ENCODE data around the gene FAM114A1.

Gene FAM114A1

GRCh38 chr4:38867478-38868058 is at the start of gene FAM114A1:
TSS of gene FAM114A1 (plus strand) at chr4:38867806. CDS start at chr4:38878079, 10,273 bp downstream.
- Histone ChIP-seq H3K27ac (ENCODE audit: low read depth, low read length) (peak within 1 kb of the TSS; percentile 87), H3K36me3 (ENCODE audit: insufficient read depth, low read length) (peaks cover 28% of the 10 kb centered on the region), H3K4me3 (ENCODE audit: low read depth, low read length) (peak within 1 kb of the TSS; percentile 94), H3K27me3 (ENCODE audit: insufficient read depth, low read length) (no peaks in the 10 kb centered on the region), H3K4me1 (ENCODE audit: control insufficient read depth, insufficient read depth, low read length, unreplicated experiment) (peaks cover 37% of the 10 kb centered on the region), H3K79me2 (ENCODE audit: control insufficient read depth, insufficient read depth, low read length, unreplicated experiment) (peaks cover 51% of the 10 kb centered on the region), H2AFZ (ENCODE audit: low read length, unreplicated experiment) (peak within 1 kb of the TSS; percentile 92)

GRCh38 chr4:38818441-38818976 is 49.1 kb upstream of the FAM114A1 start:
- Histone ChIP-seq H3K79me2 (ENCODE audit: control insufficient read depth, insufficient read depth, low read length, unreplicated experiment) (no peaks in the 10 kb centered on the region), H3K36me3 (ENCODE audit: insufficient read depth, low read length) (no peaks in the 10 kb centered on the region), H3K4me1 (ENCODE audit: control insufficient read depth, insufficient read depth, low read length, unreplicated experiment) (no peaks in the 10 kb centered on the region), H3K27ac (ENCODE audit: low read depth, low read length) (no peak overlapping the region), H3K4me3 (ENCODE audit: low read depth, low read length) (no peak overlapping the region), H3K27me3 (ENCODE audit: insufficient read depth, low read length) (no peaks in the 10 kb centered on the region), H2AFZ (ENCODE audit: low read length, unreplicated experiment) (no peak overlapping the region)

GRCh38 chr4:38819569-38819968 is 48.0 kb upstream of the FAM114A1 start:
- Histone ChIP-seq H3K27me3 (ENCODE audit: insufficient read depth, low read length) (no peaks in the 10 kb centered on the region), H2AFZ (ENCODE audit: low read length, unreplicated experiment) (no peak overlapping the region), H3K27ac (ENCODE audit: low read depth, low read length) (no peak overlapping the region), H3K4me3 (ENCODE audit: low read depth, low read length) (no peak overlapping the region), H3K4me1 (ENCODE audit: control insufficient read depth, insufficient read depth, low read length, unreplicated experiment) (no peaks in the 10 kb centered on the region), H3K36me3 (ENCODE audit: insufficient read depth, low read length) (no peaks in the 10 kb centered on the region), H3K79me2 (ENCODE audit: control insufficient read depth, insufficient read depth, low read length, unreplicated experiment) (no peaks in the 10 kb centered on the region)

GRCh38 chr4:38820329-38821061 is 47.1 kb upstream of the FAM114A1 start:
- H3K36me3 ChIP-seq (ENCODE audit: insufficient read depth, low read length), result no peaks in the 10 kb centered on the region
- H3K4me3 ChIP-seq (ENCODE audit: low read depth, low read length), result no peak overlapping the region
- H3K4me1 ChIP-seq (ENCODE audit: control insufficient read depth, insufficient read depth, low read length, unreplicated experiment), result no peaks in the 10 kb centered on the region
- no peaks in the 10 kb centered on the region for H3K27me3 ChIP-seq (ENCODE audit: insufficient read depth, low read length)
- no peaks in the 10 kb centered on the region for H3K79me2 ChIP-seq (ENCODE audit: control insufficient read depth, insufficient read depth, low read length, unreplicated experiment)
- no peak overlapping the region for H3K27ac ChIP-seq (ENCODE audit: low read depth, low read length)
- H2AFZ ChIP-seq (ENCODE audit: low read length, unreplicated experiment), result no peak overlapping the region

- Histone ChIP-seq H3K4me1 (ENCODE audit: control insufficient read depth, insufficient read depth, low read length, unreplicated experiment) (no peaks in the 10 kb centered on the region), H3K79me2 (ENCODE audit: control insufficient read depth, insufficient read depth, low read length, unreplicated experiment) (no peaks in the 10 kb centered on the region), H3K27ac (ENCODE audit: low read depth, low read length) (no peak overlapping the region)
These were observed 45.9 kb upstream of the FAM114A1 start for GRCh38 chr4:38821739-38822138.

GRCh38 chr4:38822748-38823303 is 44.8 kb upstream of the FAM114A1 start:
- H3K79me2 ChIP-seq (ENCODE audit: control insufficient read depth, insufficient read depth, low read length, unreplicated experiment), result no peaks in the 10 kb centered on the region
- no peaks in the 10 kb centered on the region for H3K36me3 ChIP-seq (ENCODE audit: insufficient read depth, low read length)
- H3K27ac ChIP-seq (ENCODE audit: low read depth, low read length), result no peak overlapping the region
- no peaks in the 10 kb centered on the region for H3K27me3 ChIP-seq (ENCODE audit: insufficient read depth, low read length)
- H3K4me1 ChIP-seq (ENCODE audit: control insufficient read depth, insufficient read depth, low read length, unreplicated experiment), result no peaks in the 10 kb centered on the region
- H3K4me3 ChIP-seq (ENCODE audit: low read depth, low read length), result no peak overlapping the region
- no peak overlapping the region for H2AFZ ChIP-seq (ENCODE audit: low read length, unreplicated experiment)

More at GRCh38 chr4:38821739-38822138, 45.9 kb upstream of the FAM114A1 start:
- Histone ChIP-seq H2AFZ (ENCODE audit: low read length, unreplicated experiment) (no peak overlapping the region), H3K27me3 (ENCODE audit: insufficient read depth, low read length) (no peaks in the 10 kb centered on the region), H3K4me3 (ENCODE audit: low read depth, low read length) (no peak overlapping the region), H3K36me3 (ENCODE audit: insufficient read depth, low read length) (no peaks in the 10 kb centered on the region)

- no peaks in the 10 kb centered on the region for H3K27me3 ChIP-seq (ENCODE audit: insufficient read depth, low read length)
- H3K4me1 ChIP-seq (ENCODE audit: control insufficient read depth, insufficient read depth, low read length, unreplicated experiment), result no peaks in the 10 kb centered on the region
- no peak overlapping the region for H2AFZ ChIP-seq (ENCODE audit: low read length, unreplicated experiment)
- no peak overlapping the region for H3K27ac ChIP-seq (ENCODE audit: low read depth, low read length)
- no peak overlapping the region for H3K4me3 ChIP-seq (ENCODE audit: low read depth, low read length)
- H3K79me2 ChIP-seq (ENCODE audit: control insufficient read depth, insufficient read depth, low read length, unreplicated experiment), result no peaks in the 10 kb centered on the region
- no peaks in the 10 kb centered on the region for H3K36me3 ChIP-seq (ENCODE audit: insufficient read depth, low read length)
These were observed 43.8 kb upstream of the FAM114A1 start for GRCh38 chr4:38823766-38824165.

GRCh38 chr4:38829237-38829636 is 38.4 kb upstream of the FAM114A1 start:
- Histone ChIP-seq H3K79me2 (ENCODE audit: control insufficient read depth, insufficient read depth, low read length, unreplicated experiment) (no peaks in the 10 kb centered on the region), H3K27me3 (ENCODE audit: insufficient read depth, low read length) (no peaks in the 10 kb centered on the region), H3K27ac (ENCODE audit: low read depth, low read length) (no peak overlapping the region), H2AFZ (ENCODE audit: low read length, unreplicated experiment) (no peak overlapping the region), H3K36me3 (ENCODE audit: insufficient read depth, low read length) (no peaks in the 10 kb centered on the region), H3K4me1 (ENCODE audit: control insufficient read depth, insufficient read depth, low read length, unreplicated experiment) (no peaks in the 10 kb centered on the region), H3K4me3 (ENCODE audit: low read depth, low read length) (no peak overlapping the region)

- Histone ChIP-seq H3K27me3 (ENCODE audit: insufficient read depth, low read length) (no peaks in the 10 kb centered on the region), H3K79me2 (ENCODE audit: control insufficient read depth, insufficient read depth, low read length, unreplicated experiment) (no peaks in the 10 kb centered on the region), H3K4me3 (ENCODE audit: low read depth, low read length) (no peak overlapping the region), H2AFZ (ENCODE audit: low read length, unreplicated experiment) (no peak overlapping the region), H3K4me1 (ENCODE audit: control insufficient read depth, insufficient read depth, low read length, unreplicated experiment) (no peaks in the 10 kb centered on the region), H3K36me3 (ENCODE audit: insufficient read depth, low read length) (no peaks in the 10 kb centered on the region), H3K27ac (ENCODE audit: low read depth, low read length) (no peak overlapping the region)
These were observed 36.0 kb upstream of the FAM114A1 start for GRCh38 chr4:38831653-38832052.

GRCh38 chr4:38832206-38832605 is 35.4 kb upstream of the FAM114A1 start:
- no peak overlapping the region for H3K4me3 ChIP-seq (ENCODE audit: low read depth, low read length)
- H2AFZ ChIP-seq (ENCODE audit: low read length, unreplicated experiment), result no peak overlapping the region
- no peaks in the 10 kb centered on the region for H3K36me3 ChIP-seq (ENCODE audit: insufficient read depth, low read length)
- H3K27me3 ChIP-seq (ENCODE audit: insufficient read depth, low read length), result no peaks in the 10 kb centered on the region
- H3K4me1 ChIP-seq (ENCODE audit: control insufficient read depth, insufficient read depth, low read length, unreplicated experiment), result no peaks in the 10 kb centered on the region
- H3K27ac ChIP-seq (ENCODE audit: low read depth, low read length), result no peak overlapping the region
- H3K79me2 ChIP-seq (ENCODE audit: control insufficient read depth, insufficient read depth, low read length, unreplicated experiment), result no peaks in the 10 kb centered on the region
